ENCODE data around the gene SYTL4.
"Not testable (repeated sequence)": the region's sequence is repeated elsewhere in the genome, so short reads cannot be mapped to it uniquely, and the experiment has no call there.

Gene SYTL4

GRCh38 chrX:100731441-100732281, at the start of gene SYTL4:
Gene SYTL4 (minus strand): TSS chrX:100732121. CDS start chrX:100702037, 30,084 bp downstream.
- no peak for DNase-seq

GRCh38 chrX:100769439-100769838, 37.5 kb upstream of the SYTL4 start:
- not testable (repeated sequence) for DNase-seq

GRCh38 chrX:100768679-100769338, 36.9 kb upstream of the SYTL4 start:
- peak; percentile 64 for DNase-seq

GRCh38 chrX:100750883-100751282, 19.0 kb upstream of the SYTL4 start:
- DNase-seq, result no peak

- no peak for DNase-seq
These were observed 16.2 kb upstream of the SYTL4 start for GRCh38 chrX:100748108-100748507.

- no peak for DNase-seq
These were observed 15.8 kb upstream of the SYTL4 start for GRCh38 chrX:100747703-100748102.

- no peak for DNase-seq
These were observed 15.2 kb upstream of the SYTL4 start for GRCh38 chrX:100747090-100747489.

- DNase-seq, result no peak
These were observed 14.1 kb upstream of the SYTL4 start for GRCh38 chrX:100745806-100746537.

GRCh38 chrX:100745205-100745604, 13.3 kb upstream of the SYTL4 start:
- no peak for DNase-seq

GRCh38 chrX:100743009-100743607, 11.2 kb upstream of the SYTL4 start:
- no peak for DNase-seq

- DNase-seq, result not testable (repeated sequence)
These were observed 7.9 kb downstream of the SYTL4 start for GRCh38 chrX:100724006-100724405.

GRCh38 chrX:100721328-100721727, 10.6 kb downstream of the SYTL4 start:
- no peak for DNase-seq

- no peak for DNase-seq
These were observed 11.6 kb downstream of the SYTL4 start for GRCh38 chrX:100720301-100720700.

- no peak for DNase-seq
These were observed 12.8 kb downstream of the SYTL4 start for GRCh38 chrX:100719139-100719538.

GRCh38 chrX:100717363-100717762, 14.6 kb downstream of the SYTL4 start:
- DNase-seq, result no peak

GRCh38 chrX:100710816-100711215, 21.1 kb downstream of the SYTL4 start:
- no peak for DNase-seq

GRCh38 chrX:100704581-100705203, 27.2 kb downstream of the SYTL4 start:
- DNase-seq, result no peak

- DNase-seq, result no peak
These were observed 31.1 kb downstream of the SYTL4 start for GRCh38 chrX:100700809-100701208.

GRCh38 chrX:100698551-100698950, 33.4 kb downstream of the SYTL4 start:
- no peak for DNase-seq

GRCh38 chrX:100696699-100697351, 35.1 kb downstream of the SYTL4 start:
- no peak for DNase-seq

GRCh38 chrX:100695991-100696390, 35.9 kb downstream of the SYTL4 start:
- DNase-seq, result no peak

- no peak for DNase-seq
These were observed 36.6 kb downstream of the SYTL4 start for GRCh38 chrX:100695302-100695701.

Measured in activated effector memory CD4-positive, alpha-beta T cell treated with Interleukin-2 at 50 U/mL for 16 hours (primary cell).